Keratinocyte (primary cell): ENCODE results near the gene SUSD5. TPM values are rescaled to one million over a fixed set of nuclear protein-coding genes. Genes with fewer than 3 reads are reported as not detected.

ENCODE experiments used
- DNase-seq: peaks from one replicate; pipeline ENCODE4 v3.0.0-alpha.2; 2011; ENCODE audit warnings: low read depth, missing footprints, low spot score
- FAIRE-seq: peaks from 2 replicates; lab custom pipeline; 2011; peaks lifted over from hg19 to GRCh38; lab: Jason Lieb, UNC
- H2AFZ ChIP-seq: 2 replicates; pipeline ENCODE4 v1.6.0; 2012; ENCODE audit warnings: low read length, control low read depth, inconsistent platforms; ENCODE audit not compliant: control insufficient read depth
- H3K27ac ChIP-seq: 2 replicates; pipeline ENCODE4 v1.5.1; 2011; ENCODE audit warnings: low read length; ENCODE audit not compliant: control insufficient read depth, insufficient read depth
- H3K27me3 ChIP-seq: 3 replicates; pipeline ENCODE4 v1.6.0; 2011; ENCODE audit warnings: low read length; ENCODE audit not compliant: control insufficient read depth, insufficient read depth; ENCODE audit errors: extremely low read depth
- H3K36me3 ChIP-seq, 2 experiments: 2 replicates in 1 of 2; 3 replicates in 1 of 2; pipeline ENCODE4 v1.5.1; 2011; ENCODE audit warnings: low read length in 2 of 2, mild to moderate bottlenecking in 1 of 2; ENCODE audit not compliant: control insufficient read depth in 2 of 2, insufficient read depth in 2 of 2; ENCODE audit errors: extremely low read depth in 1 of 2
- H3K4me1 ChIP-seq: 3 replicates; pipeline ENCODE4 v1.5.1; 2011; ENCODE audit warnings: low read length; ENCODE audit not compliant: control insufficient read depth, insufficient read depth; ENCODE audit errors: extremely low read depth
- H3K4me2 ChIP-seq: 3 replicates; pipeline ENCODE4 v1.6.0; 2011; ENCODE audit warnings: low read depth, low read length; ENCODE audit not compliant: control insufficient read depth, insufficient read depth; ENCODE audit errors: extremely low read depth
- H3K4me3 ChIP-seq, 3 experiments: fragments of 200-600 bp in 1 of 3; sonication (generic) in 1 of 3; 2 replicates in 2 of 3; 3 replicates in 1 of 3; pipeline ENCODE4 v1.5.1; 2011 to 2016; ENCODE audit warnings: low read length in 3 of 3, mild to moderate bottlenecking in 3 of 3, control low read depth in 2 of 3, inconsistent platforms in 1 of 3, low read depth in 1 of 3, mixed read lengths in 1 of 3, mixed run types in 1 of 3, moderate library complexity in 1 of 3; ENCODE audit not compliant: control insufficient read depth in 2 of 3, insufficient read depth in 2 of 3; ENCODE audit errors: extremely low read depth in 1 of 3
- H3K79me2 ChIP-seq: 2 replicates; pipeline ENCODE4 v1.6.0; 2012; ENCODE audit warnings: low read length; ENCODE audit not compliant: control insufficient read depth, insufficient read depth
- H3K9ac ChIP-seq: 3 replicates; pipeline ENCODE4 v1.6.0; 2011; ENCODE audit warnings: low read length; ENCODE audit not compliant: control insufficient read depth, insufficient read depth; ENCODE audit errors: extremely low read depth
- H3K9me1 ChIP-seq: 3 replicates; pipeline ENCODE4 v1.6.0; 2011; ENCODE audit warnings: low read length; ENCODE audit not compliant: control insufficient read depth, insufficient read depth; ENCODE audit errors: extremely low read depth
- H3K9me3 ChIP-seq: 2 replicates; pipeline ENCODE4 v1.5.1; 2012; ENCODE audit warnings: low read depth, low read length; ENCODE audit not compliant: control insufficient read depth
- H4K20me1 ChIP-seq: 3 replicates; pipeline ENCODE4 v1.6.0; 2011; ENCODE audit warnings: low read length; ENCODE audit not compliant: control insufficient read depth, insufficient read depth; ENCODE audit errors: extremely low read depth
- CTCF ChIP-seq, 3 experiments: IDR thresholded peaks in 1 of 3; conservative IDR thresholded peaks in 1 of 3; optimal IDR thresholded peaks in 1 of 3; 2 replicates in 2 of 3; 3 replicates in 1 of 3; pipeline versions ENCODE3 to v1.5.1; 2011; ENCODE audit warnings: low read length in 3 of 3, mild to moderate bottlenecking in 3 of 3, moderate library complexity in 2 of 3, control low read depth in 1 of 3, inconsistent platforms in 1 of 3; ENCODE audit not compliant: insufficient read depth in 2 of 3; ENCODE audit errors: extremely low read depth in 1 of 3
- EZH2 ChIP-seq: IDR thresholded peaks from one replicate; pipeline ENCODE4 v1.6.1; 2012; ENCODE audit warnings: inconsistent platforms, mild to moderate bottlenecking, low read length, moderate library complexity
- dilution Hi-C: fragments of 300-500 bp; cut with MboI; formaldehyde crosslinking; loops from one replicate; pipeline ENCODE4 v1.7.0; 2020; ENCODE audit warnings: low sequenced_read_pairs; ENCODE audit not compliant: extremely low pct_ligation_motif_present
- polyA plus RNA-seq, 5 experiments: library from polyadenylated mRNA; depleted of rRNA in 3 of 5; stranded (reverse) in 3 of 5; stranded (forward) in 1 of 5; unstranded in 1 of 5; fragments of >200 nt; gene quantifications; 1 replicate in 1 of 5; 2 replicates in 3 of 5; 3 replicates in 1 of 5; pipeline versions ENCODE4 v1.2.1 to v1.2.3, GENCODE V29; 2011 to 2012; ENCODE audit warnings: missing spikeins in 2 of 5, low read depth in 1 of 5, low replicate concordance in 1 of 5

The SUSD5 gene
- polyA plus RNA-seq, 1 donor (not counting 4 experiments of a cell fraction or from before 2014, with no cell fraction given): 0.05 TPM

GRCh38 chr3:33170531-33170930 lies 48.1 kb downstream of the SUSD5 start:
- no peaks in the 10 kb centered on the region for H4K20me1 ChIP-seq
- dilution Hi-C loops: no loop called here
- no peaks in the 10 kb centered on the region for H3K79me2 ChIP-seq
- H3K27ac ChIP-seq: no peak overlapping the region
- H2AFZ ChIP-seq: no peak overlapping the region
- FAIRE-seq: no peak
- H3K4me1 ChIP-seq: no peaks in the 10 kb centered on the region
- no peaks in the 10 kb centered on the region for H3K9me1 ChIP-seq
- no peak overlapping the region for H3K4me3 ChIP-seq
- H3K9me3 ChIP-seq: no peaks in the 10 kb centered on the region
- H3K27me3 ChIP-seq: peaks cover 6% of the 10 kb centered on the region
- H3K9ac ChIP-seq: no peak overlapping the region
- no peak overlapping the region for H3K4me2 ChIP-seq
- H3K36me3 ChIP-seq: no peaks in the 10 kb centered on the region
- TF ChIP-seq EZH2 (no peak), CTCF (optimal IDR thresholded peaks at IDR 0.05 in 1 of 3, IDR thresholded peaks at IDR 0.05 in 1 of 3, conservative IDR thresholded peaks at IDR 0.05 in 1 of 3; ENCODE audit: extremely low read depth in 1 of 3, insufficient read depth in 2 of 3, low read length in 3 of 3) (no peak)
- DNase-seq: no peak

- Histone ChIP-seq H2AFZ (no peak overlapping the region), H3K27me3 (no peaks in the 10 kb centered on the region), H3K9me1 (no peaks in the 10 kb centered on the region), H3K79me2 (no peaks in the 10 kb centered on the region), H3K4me2 (no peak overlapping the region), H3K36me3 (no peaks in the 10 kb centered on the region), H3K27ac (no peak overlapping the region), H3K4me3 (no peak overlapping the region), H3K9me3 (no peaks in the 10 kb centered on the region), H3K9ac (no peak overlapping the region), H4K20me1 (no peaks in the 10 kb centered on the region), H3K4me1 (no peaks in the 10 kb centered on the region)
- DNase-seq (no peak), FAIRE-seq (no peak)
- no peak for TF ChIP-seq EZH2
- TF ChIP-seq CTCF (optimal IDR thresholded peaks at IDR 0.05 in 1 of 3, IDR thresholded peaks at IDR 0.05 in 1 of 3, conservative IDR thresholded peaks at IDR 0.05 in 1 of 3; ENCODE audit: extremely low read depth in 1 of 3, insufficient read depth in 2 of 3, low read length in 3 of 3): no peak
- dilution Hi-C loops: no loop called here
Measured at GRCh38 chr3:33167716-33168336, 50.8 kb downstream of the SUSD5 start.
